PFSK-1 (cell line): Measurements from ENCODE around the gene MYLIP.

Experiments used
- FOXP2 ChIP-seq: optimal IDR thresholded peaks from 2 replicates; pipeline ENCODE3; 2011; ENCODE audit warnings: borderline replicate concordance, control low read depth, inconsistent platforms; ENCODE audit not compliant: insufficient read depth; ENCODE audit errors: extremely low read length, extremely low read depth
- POLR2AphosphoS5 ChIP-seq: IDR thresholded peaks from 2 replicates; pipeline ENCODE4 v1.6.1; 2012; ENCODE audit warnings: low read depth, mild to moderate bottlenecking, control low read depth, low read length, moderate library complexity
- REST ChIP-seq, 2 experiments: IDR thresholded peaks; 2 replicates each; pipeline versions ENCODE4 v1.6.1 to v1.8.0; 2011 to 2012; ENCODE audit warnings: low read depth in 2 of 2, low read length in 2 of 2, control low read depth in 1 of 2, inconsistent platforms in 1 of 2, mild to moderate bottlenecking in 1 of 2, moderate library complexity in 1 of 2; ENCODE audit not compliant: insufficient read depth in 1 of 2
- SIN3A ChIP-seq: IDR thresholded peaks from 2 replicates; pipeline ENCODE4 v1.6.1; 2012; ENCODE audit warnings: mild to moderate bottlenecking, low read length, moderate library complexity, borderline replicate concordance; ENCODE audit not compliant: insufficient read depth
- TAF1 ChIP-seq: IDR thresholded peaks from 2 replicates; pipeline ENCODE4 v1.6.1; 2012; ENCODE audit warnings: low read length, control low read depth, borderline replicate concordance; ENCODE audit not compliant: insufficient read depth

Gene MYLIP

GRCh38 chr6:16181439-16182297, 52.8 kb downstream of the MYLIP start:
- TF ChIP-seq FOXP2, result no peak
- no peak for TF ChIP-seq TAF1

- TF ChIP-seq SIN3A, result no peak
- no peak for TF ChIP-seq FOXP2
- no peak for TF ChIP-seq TAF1
- TF ChIP-seq POLR2AphosphoS5, result no peak
- TF ChIP-seq REST (IDR thresholded peaks at IDR 0.05; ENCODE audit: insufficient read depth in 1 of 2, low read depth in 2 of 2, low read length in 2 of 2), result no peak
These were observed 54.3 kb downstream of the MYLIP start for GRCh38 chr6:16183187-16183664.

GRCh38 chr6:16184129-16184528, 55.2 kb downstream of the MYLIP start:
- TF ChIP-seq POLR2AphosphoS5 (no peak), FOXP2 (no peak), SIN3A (no peak), REST (IDR thresholded peaks at IDR 0.05; ENCODE audit: insufficient read depth in 1 of 2, low read depth in 2 of 2, low read length in 2 of 2) (no peak), TAF1 (no peak)

GRCh38 chr6:16184551-16184950, 55.7 kb downstream of the MYLIP start:
- no peak for TF ChIP-seq REST (IDR thresholded peaks at IDR 0.05; ENCODE audit: insufficient read depth in 1 of 2, low read depth in 2 of 2, low read length in 2 of 2)
- TF ChIP-seq SIN3A, result no peak
- TF ChIP-seq FOXP2, result no peak
- no peak for TF ChIP-seq POLR2AphosphoS5

GRCh38 chr6:16187176-16187575, 58.3 kb downstream of the MYLIP start:
- no peak for TF ChIP-seq POLR2AphosphoS5
- no peak for TF ChIP-seq SIN3A
- no peak for TF ChIP-seq REST (IDR thresholded peaks at IDR 0.05; ENCODE audit: insufficient read depth in 1 of 2, low read depth in 2 of 2, low read length in 2 of 2)
- TF ChIP-seq FOXP2, result no peak
- TF ChIP-seq TAF1, result no peak
